IMR-90 (cell line): Measurements from ENCODE around the gene KRI1. TPM values are rescaled to one million over a fixed set of nuclear protein-coding genes. Genes with fewer than 3 reads are reported as not detected.
"Not testable (repeated sequence)": the region's sequence is repeated elsewhere in the genome, so short reads cannot be mapped to it uniquely, and the experiment has no call there.

Source experiments
- ATAC-seq: fragments of 200-7000 bp; cut with Tn5 transposase; 2 replicates; pipeline ENCODE4 v1.9.1; 2020; ENCODE audit warnings: low read depth, mild to moderate bottlenecking, moderate library complexity
- BruUV-seq: library from RNA; stranded (reverse); fragments of 400-500 nt; replicated peaks from 2 replicates; lab custom pipeline; 2021; lab: Mats Ljungman, UMichigan
- CTCF ChIA-PET: fragments of 300-600 bp; formaldehyde crosslinking; extraction: SDS; loops from one replicate; lab custom pipeline; 2021; ENCODE audit warnings: antibody characterized with exemption; lab: Yijun Ruan, JAX
- POLR2A ChIA-PET: fragments of 300-600 bp; sonication (Branson Sonifier 250); formaldehyde crosslinking; loops from one replicate; lab custom pipeline; 2022; ENCODE audit warnings: antibody characterized with exemption; ENCODE audit not compliant: unreplicated experiment; lab: Charles Lee
- DNase-seq: peaks from one replicate; pipeline ENCODE4 v3.0.0; 2013
- H2AFZ ChIP-seq: replicated peaks from 2 replicates; pipeline ENCODE3; 2013; ENCODE audit warnings: low read length, mild to moderate bottlenecking; ENCODE audit not compliant: poor library complexity
- H2AK5ac ChIP-seq: 2 replicates; pipeline ENCODE4 v1.6.1; 2013; ENCODE audit warnings: low read depth, low read length, inconsistent platforms
- H2AK9ac ChIP-seq: replicated peaks from 2 replicates; pipeline ENCODE3; 2013; ENCODE audit warnings: mild to moderate bottlenecking, low read depth, low read length, moderate library complexity; ENCODE audit not compliant: poor library complexity
- H2BK120ac ChIP-seq: 2 replicates; pipeline ENCODE4 v1.6.1; 2013; ENCODE audit warnings: low read depth, low read length, inconsistent platforms
- H2BK15ac ChIP-seq: 3 replicates; pipeline ENCODE4 v1.6.1; 2013; ENCODE audit warnings: low read depth, low read length, inconsistent platforms
- H2BK20ac ChIP-seq: 2 replicates; pipeline ENCODE4 v1.6.1; 2013; ENCODE audit warnings: low read depth, mild to moderate bottlenecking, inconsistent platforms, low read length, moderate library complexity
- H2BK5ac ChIP-seq: 2 replicates; pipeline ENCODE4 v1.6.1; 2013; ENCODE audit warnings: mild to moderate bottlenecking, low read depth, low read length, inconsistent platforms; ENCODE audit not compliant: poor library complexity, severe bottlenecking
- H3K14ac ChIP-seq: replicated peaks from 2 replicates; pipeline ENCODE4 v1.6.1; 2013; ENCODE audit warnings: low read depth, low read length, inconsistent platforms
- H3K18ac ChIP-seq: 2 replicates; pipeline ENCODE4 v1.6.1; 2013; ENCODE audit warnings: low read depth, low read length, control low read depth
- H3K23ac ChIP-seq: 2 replicates; pipeline ENCODE4 v1.6.1; 2013; ENCODE audit warnings: low read depth, low read length, inconsistent platforms
- H3K27ac ChIP-seq: 2 replicates; pipeline ENCODE4 v1.5.1; 2013; ENCODE audit warnings: mild to moderate bottlenecking, control low read depth, low read length; ENCODE audit not compliant: insufficient read depth
- H3K27me3 ChIP-seq: 2 replicates; pipeline ENCODE4 v1.6.1; 2013; ENCODE audit warnings: low read length; ENCODE audit not compliant: control insufficient read depth, insufficient read depth
- H3K36me3 ChIP-seq: 2 replicates; pipeline ENCODE4 v1.6.1; 2013; ENCODE audit warnings: low read length, mixed read lengths; ENCODE audit not compliant: control insufficient read depth, insufficient read depth
- H3K4ac ChIP-seq: 2 replicates; pipeline ENCODE4 v1.6.1; 2013; ENCODE audit warnings: low read depth, low read length, inconsistent platforms
- H3K4me1 ChIP-seq: 2 replicates; pipeline ENCODE4 v1.6.1; 2013; ENCODE audit warnings: low read length, mixed read lengths; ENCODE audit not compliant: control insufficient read depth, insufficient read depth
- H3K4me2 ChIP-seq: 2 replicates; pipeline ENCODE4 v1.6.1; 2013; ENCODE audit warnings: low read depth, mild to moderate bottlenecking, control low read depth, low read length, moderate library complexity
- H3K4me3 ChIP-seq: 2 replicates; pipeline ENCODE4 v1.5.1; 2013; ENCODE audit warnings: low read depth, mild to moderate bottlenecking, control low read depth, low read length, moderate library complexity; ENCODE audit not compliant: insufficient read depth
- H3K56ac ChIP-seq: 2 replicates; pipeline ENCODE4 v1.6.1; 2013; ENCODE audit warnings: low read length, inconsistent platforms; ENCODE audit not compliant: insufficient read depth; ENCODE audit errors: extremely low read depth
- H3K79me1 ChIP-seq, 2 experiments: 2 replicates each; pipeline ENCODE4 v1.6.1; 2013; ENCODE audit warnings: low read length in 2 of 2, inconsistent platforms in 1 of 2, low read depth in 1 of 2
- H3K9ac ChIP-seq: 2 replicates; pipeline ENCODE4 v1.6.1; 2013; ENCODE audit warnings: low read depth, low read length, control low read depth
- H3K9me1 ChIP-seq: 2 replicates; pipeline ENCODE4 v1.6.1; 2013; ENCODE audit warnings: low read length, inconsistent platforms; ENCODE audit not compliant: insufficient read depth
- H3K9me3 ChIP-seq: 2 replicates; pipeline ENCODE4 v1.6.1; 2013; ENCODE audit warnings: low read length; ENCODE audit not compliant: control insufficient read depth, insufficient read depth
- H4K20me1 ChIP-seq: 2 replicates; pipeline ENCODE4 v1.6.1; 2013; ENCODE audit warnings: low read length, inconsistent platforms; ENCODE audit not compliant: insufficient read depth
- H4K5ac ChIP-seq: 2 replicates; pipeline ENCODE4 v1.6.1; 2013; ENCODE audit warnings: mild to moderate bottlenecking, low read depth, low read length, control low read depth
- H4K8ac ChIP-seq, 2 experiments: 2 replicates each; pipeline ENCODE4 v1.6.1; 2013; ENCODE audit warnings: low read depth in 2 of 2, low read length in 2 of 2, control low read depth in 1 of 2, inconsistent platforms in 1 of 2
- H4K91ac ChIP-seq: 2 replicates; pipeline ENCODE4 v1.6.1; 2013; ENCODE audit warnings: low read depth, low read length, inconsistent platforms; ENCODE audit not compliant: insufficient read depth
- CHD1 ChIP-seq: IDR thresholded peaks from 2 replicates; pipeline ENCODE4 v1.6.1; 2012; ENCODE audit warnings: low read depth, low read length, improper control_type of control experiment
- ELK1 ChIP-seq: fragments of 150-350 bp; IDR thresholded peaks from 2 replicates; pipeline ENCODE4 v1.6.1; 2016; ENCODE audit warnings: low read depth, mild to moderate bottlenecking, low read length, moderate library complexity, borderline replicate concordance
- FOS ChIP-seq: fragments of 150-350 bp; IDR thresholded peaks from 2 replicates; pipeline ENCODE4 v1.6.1; 2016; ENCODE audit warnings: low read depth, low read length
- MAZ ChIP-seq: IDR thresholded peaks from 2 replicates; pipeline ENCODE4 v1.6.1; 2012; ENCODE audit warnings: low read depth, mild to moderate bottlenecking, low read length, improper control_type of control experiment, moderate library complexity, borderline replicate concordance
- MXI1 ChIP-seq: IDR thresholded peaks from 2 replicates; pipeline ENCODE4 v1.6.1; 2012; ENCODE audit warnings: low read depth, mild to moderate bottlenecking, low read length, moderate library complexity, borderline replicate concordance
- RCOR1 ChIP-seq: IDR thresholded peaks from 2 replicates; pipeline ENCODE4 v1.6.1; 2012; ENCODE audit warnings: mild to moderate bottlenecking, low read length, improper control_type of control experiment; ENCODE audit not compliant: insufficient replicate concordance
- USF2 ChIP-seq: fragments of 150-350 bp; IDR thresholded peaks from 2 replicates; pipeline ENCODE4 v1.6.1; 2017; ENCODE audit warnings: mild to moderate bottlenecking, antibody characterized with exemption, low read length, low read depth
- WGBS, 2 experiments: methylation state at CpG; one replicate each; pipeline versions ENCODE4 v1.1.5 to v1.1.7; 2013; ENCODE audit warnings: missing lambda C conversion rate in 2 of 2; ENCODE audit not compliant: insufficient read length in 1 of 2; ENCODE audit errors: extremely low coverage in 2 of 2; 5-methylcytosine and 5-hydroxymethylcytosine counted together
- dilution Hi-C: fragments of 300-500 bp; cut with HindIII; formaldehyde crosslinking; loops from one replicate; pipeline ENCODE4 v1.14.3; 2018; ENCODE audit warnings: low sequenced_read_pairs; ENCODE audit not compliant: unreplicated experiment
- in situ Hi-C: fragments of 300-500 bp; cut with MboI; formaldehyde crosslinking; loops from 3 replicates; pipeline ENCODE4 v1.14.3; 2019; ENCODE audit warnings: low sequenced_read_pairs, inconsistent platforms, mixed read lengths
- intact Hi-C: fragments of 100-400 bp; cut with micrococcal nuclease; formaldehyde crosslinking; loops from 2 replicates; pipeline ENCODE4 v1.10.0; 2022
- polyA plus RNA-seq, 3 experiments: library from polyadenylated mRNA; depleted of rRNA; stranded (reverse); fragments of >200 nt; gene quantifications; 2 replicates each; pipeline ENCODE4 v1.2.3, GENCODE V29; 2012; ENCODE audit warnings: low replicate concordance in 1 of 3
- total RNA-seq: library from RNA; depleted of rRNA; stranded (reverse); fragments of >200 nt; gene quantifications from 2 replicates; pipeline ENCODE4 v1.2.3, GENCODE V29; 2012

Gene KRI1
- total and polyA plus RNA-seq, 2 of the 4 experiments (the other 2 are of a cell fraction): 5.7 to 13.3 TPM

GRCh38 chr19:10543059-10543419 lies 22.8 kb downstream of the KRI1 start:
- CTCF ChIA-PET: interaction anchor here (1.2 kb wide), 1 partner anchor 157 kb away, joined by 4 read pairs; no protein-coding TSS in a partner anchor
- ATAC-seq (no peak), DNase-seq (no peak)
- Histone ChIP-seq H2BK20ac (no peak overlapping the region), H2AFZ (no peak overlapping the region), H2BK5ac (no peak overlapping the region), H4K5ac (no peak overlapping the region), H3K9me3 (no peaks in the 10 kb centered on the region), H4K91ac (no peak overlapping the region), H3K36me3 (peaks cover 12% of the 10 kb centered on the region), H3K18ac (no peak overlapping the region), H2BK15ac (no peak overlapping the region), H2AK9ac (peak overlapping the region; percentile 57), H3K4me3 (no peak overlapping the region), H3K9ac (no peak overlapping the region), H4K8ac (no peak overlapping the region), H2AK5ac (no peak overlapping the region), H3K56ac (no peak overlapping the region), H4K20me1 (peaks cover 6% of the 10 kb centered on the region), H3K79me1 (peaks cover 13 to 32% of the 10 kb centered on the region in 2 experiments), H3K27me3 (peaks cover 4% of the 10 kb centered on the region), H3K4ac (no peak overlapping the region), H3K23ac (no peak overlapping the region), H3K4me1 (peaks cover 5% of the 10 kb centered on the region; the same call in 1 of the 2 replicates), H3K14ac (no peak overlapping the region), H3K9me1 (peaks cover 13% of the 10 kb centered on the region; the same call in 1 of the 2 replicates), H2BK120ac (no peak overlapping the region), H3K4me2 (no peak overlapping the region), H3K27ac (no peak overlapping the region)
- in situ Hi-C loops: no loop called here
- TF ChIP-seq MAZ: no peak
- TF ChIP-seq CHD1: no peak
- no peak for TF ChIP-seq RCOR1
- no peak for TF ChIP-seq MXI1
- no peak for TF ChIP-seq FOS
- no peak for TF ChIP-seq USF2
- no peak for TF ChIP-seq ELK1
- intact Hi-C loops: no loop called here
- POLR2A ChIA-PET: no interaction called here
- no TSS peak for BruUV-seq
- no CpG with 5 or more reads among the region's 8 CpGs for WGBS, 2 experiments
- dilution Hi-C loops: no loop called here

- H3K4me3 ChIP-seq, CTCF ChIA-PET, H3K56ac ChIP-seq, H3K79me1 ChIP-seq, H3K4me2 ChIP-seq, H3K36me3 ChIP-seq, H3K27me3 ChIP-seq, H2BK5ac ChIP-seq, H2BK120ac ChIP-seq, H3K9me1 ChIP-seq, ATAC-seq, H4K8ac ChIP-seq, H3K23ac ChIP-seq, H3K9ac ChIP-seq, H4K20me1 ChIP-seq, H3K4ac ChIP-seq, H2AK9ac ChIP-seq, H2BK20ac ChIP-seq, H3K4me1 ChIP-seq, intact Hi-C loops, H4K5ac ChIP-seq, in situ Hi-C loops, H3K14ac ChIP-seq, H3K9me3 ChIP-seq, BruUV-seq, DNase-seq, H2AFZ ChIP-seq, dilution Hi-C loops, H2AK5ac ChIP-seq, H3K27ac ChIP-seq, H4K91ac ChIP-seq, H3K18ac ChIP-seq, POLR2A ChIA-PET, H2BK15ac ChIP-seq: not testable (repeated sequence)
- WGBS, 2 experiments: 82% methylated on average over 5 of the region's 9 CpGs; no CpG with 5 or more reads in 1 of the 2 experiments
Measured at GRCh38 chr19:10539016-10539415, 26.8 kb downstream of the KRI1 start.
